HG03442 (cell line): ENCODE results near the gene CAMK1.

Source experiments
- ATAC-seq: cut with Tn5 transposase; IDR thresholded peaks from one replicate; pipeline ENCODE4 v1.9.1; 2021; ENCODE audit warnings: mild to moderate bottlenecking, moderate library complexity; ENCODE audit not compliant: unreplicated experiment

The CAMK1 gene

GRCh38 chr3:9713142-9713541, 56.6 kb downstream of the CAMK1 start:
- no peak for ATAC-seq

DNA sequence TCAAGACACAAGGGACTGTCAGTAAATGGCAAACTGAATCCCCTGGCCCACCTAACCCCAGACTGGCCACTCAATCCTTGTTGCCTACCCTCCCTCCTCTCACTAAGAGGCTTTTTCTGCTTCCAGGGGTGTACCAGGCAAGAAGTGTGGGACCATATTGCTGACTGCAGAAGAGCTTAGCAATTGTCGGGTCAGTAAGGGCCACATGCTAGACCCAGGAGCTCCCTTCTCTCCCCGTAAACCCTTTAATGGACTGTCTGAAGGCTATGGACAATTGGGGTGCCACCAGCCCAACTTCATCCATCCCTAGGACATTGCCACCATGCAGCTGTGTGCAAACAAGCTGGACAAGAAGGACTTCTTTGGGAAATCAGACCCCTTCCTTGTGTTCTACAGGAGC, 57.3 kb downstream of the CAMK1 start:
- ATAC-seq: no peak

GRCh38 chr3:9710174-9710739, 59.5 kb downstream of the CAMK1 start:
- no peak for ATAC-seq
